ENCODE measurements around the gene TMEM97. TPM values are rescaled to one million over a fixed set of nuclear protein-coding genes. Genes with fewer than 3 reads are reported as not detected.
A peak's percentile ranks its signal among the peaks of the same experiment; 100 is the strongest.

TMEM97 gene
- total and polyA plus RNA-seq, 9 of the 15 experiments (the other 6 are each of a cell fraction or from before 2014, with no cell fraction given) = 34.6 to 121 (median 76.0) TPM

DNA sequence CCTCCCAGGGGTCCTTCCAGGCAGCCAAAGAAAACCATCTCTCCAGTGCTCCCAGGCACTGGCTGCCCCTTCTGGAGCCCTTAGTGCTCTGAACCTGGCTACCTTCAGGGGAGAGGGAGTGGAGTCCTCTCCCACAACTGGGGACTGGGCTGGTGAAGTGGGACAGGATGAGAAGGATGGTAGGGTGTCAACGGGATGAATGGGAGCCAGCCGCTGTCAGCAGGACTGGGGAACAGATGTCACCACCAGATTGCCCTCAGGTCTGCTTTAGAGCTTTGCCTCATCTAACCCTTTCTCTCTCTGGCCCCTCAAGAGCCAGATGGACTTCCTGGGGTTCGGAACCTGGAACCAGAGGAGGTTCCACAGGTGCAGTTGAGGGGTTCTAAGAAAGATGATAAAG lies 46.5 kb downstream of the TMEM97 start:
- CTCF ChIA-PET (ENCODE audit: low intra/inter-chr PET ratio) = no interaction called here
- no peak overlapping the region for H3K4me2 ChIP-seq (ENCODE audit: insufficient read depth, low read length)
- no peak for DNase-seq (ENCODE audit: extremely low read depth in 1 of 4, low spot score in 3 of 4)
- BruUV-seq (replicated peaks) = no TSS peak
- peaks cover 10 to 27% of the 10 kb centered on the region in 2 experiments for H3K4me1 ChIP-seq (replicated peaks in 1 of 2; ENCODE audit: control insufficient read depth in 2 of 2, insufficient read depth in 2 of 2, low read length in 2 of 2)
- no peak overlapping the region for H2AFZ ChIP-seq (ENCODE audit: low read depth, low read length)
- no peaks in the 10 kb centered on the region for H3K79me2 ChIP-seq (ENCODE audit: control insufficient read depth, insufficient read depth, low read length)
- POLR2A ChIA-PET = interaction anchor here (1.6 to 2.8 kb wide), 3 partner anchors 8 to 24 kb away, joined by 8 to 9 read pairs (median 8); partner anchors contain the start of gene POLDIP2
- no peak overlapping the region for H3K27ac ChIP-seq (ENCODE audit: extremely low read depth, low read depth, low read length)
- FAIRE-seq = no peak
- H3K9ac ChIP-seq (ENCODE audit: insufficient read depth in 1 of 2, low read depth in 2 of 2, low read length in 2 of 2) = peak overlapping the region in 1 of 2 experiments; percentile 13; a peak in 1 of 4 replicates
- in situ Hi-C loops (cut with MboI) = no loop called here
- peaks cover 36% of the 10 kb centered on the region for H3K36me3 ChIP-seq (ENCODE audit: control insufficient read depth, insufficient read depth, low read length)
- H3K9me1 ChIP-seq (ENCODE audit: control insufficient read depth, insufficient read depth, low read length) = peaks cover under 1% of the 10 kb centered on the region
- H3K4me3 ChIP-seq = no peak overlapping the region
- H3K9me3 ChIP-seq (replicated peaks; ENCODE audit: control insufficient read depth, insufficient read depth, low read depth, low read length) = no peaks in the 10 kb centered on the region
- H3K27me3 ChIP-seq (ENCODE audit: control insufficient read depth in 2 of 2, insufficient read depth in 2 of 2, low read length in 2 of 2) = no peaks in the 10 kb centered on the region
- 0 out of 2 replicates have a peak, but pooled peaks cover 6% of the 10 kb centered on the region for H4K20me1 ChIP-seq (replicated peaks; ENCODE audit: control insufficient read depth, insufficient read depth, low read length)
- intact Hi-C loops (cut with micrococcal nuclease) = no loop called here
- no peak for ATAC-seq
- WGBS (ENCODE audit: insufficient coverage, low coverage, missing lambda C conversion rate) = 46% methylated on average over 3 of the region's 3 CpGs
- TF ChIP-seq L3MBTL2 (IDR thresholded peaks at IDR 0.05) = no peak
- TF ChIP-seq ZNF217 (CRISPR knock-in tag; IDR thresholded peaks at IDR 0.05) = no peak
- TF ChIP-seq, protein P1, sequence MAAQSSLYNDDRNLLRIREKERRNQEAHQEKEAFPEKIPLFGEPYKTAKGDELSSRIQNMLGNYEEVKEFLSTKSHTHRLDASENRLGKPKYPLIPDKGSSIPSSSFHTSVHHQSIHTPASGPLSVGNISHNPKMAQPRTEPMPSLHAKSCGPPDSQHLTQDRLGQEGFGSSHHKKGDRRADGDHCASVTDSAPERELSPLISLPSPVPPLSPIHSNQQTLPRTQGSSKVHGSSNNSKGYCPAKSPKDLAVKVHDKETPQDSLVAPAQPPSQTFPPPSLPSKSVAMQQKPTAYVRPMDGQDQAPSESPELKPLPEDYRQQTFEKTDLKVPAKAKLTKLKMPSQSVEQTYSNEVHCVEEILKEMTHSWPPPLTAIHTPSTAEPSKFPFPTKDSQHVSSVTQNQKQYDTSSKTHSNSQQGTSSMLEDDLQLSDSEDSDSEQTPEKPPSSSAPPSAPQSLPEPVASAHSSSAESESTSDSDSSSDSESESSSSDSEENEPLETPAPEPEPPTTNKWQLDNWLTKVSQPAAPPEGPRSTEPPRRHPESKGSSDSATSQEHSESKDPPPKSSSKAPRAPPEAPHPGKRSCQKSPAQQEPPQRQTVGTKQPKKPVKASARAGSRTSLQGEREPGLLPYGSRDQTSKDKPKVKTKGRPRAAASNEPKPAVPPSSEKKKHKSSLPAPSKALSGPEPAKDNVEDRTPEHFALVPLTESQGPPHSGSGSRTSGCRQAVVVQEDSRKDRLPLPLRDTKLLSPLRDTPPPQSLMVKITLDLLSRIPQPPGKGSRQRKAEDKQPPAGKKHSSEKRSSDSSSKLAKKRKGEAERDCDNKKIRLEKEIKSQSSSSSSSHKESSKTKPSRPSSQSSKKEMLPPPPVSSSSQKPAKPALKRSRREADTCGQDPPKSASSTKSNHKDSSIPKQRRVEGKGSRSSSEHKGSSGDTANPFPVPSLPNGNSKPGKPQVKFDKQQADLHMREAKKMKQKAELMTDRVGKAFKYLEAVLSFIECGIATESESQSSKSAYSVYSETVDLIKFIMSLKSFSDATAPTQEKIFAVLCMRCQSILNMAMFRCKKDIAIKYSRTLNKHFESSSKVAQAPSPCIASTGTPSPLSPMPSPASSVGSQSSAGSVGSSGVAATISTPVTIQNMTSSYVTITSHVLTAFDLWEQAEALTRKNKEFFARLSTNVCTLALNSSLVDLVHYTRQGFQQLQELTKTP (IDR thresholded peaks at IDR 0.05; ENCODE audit: low read depth in 1 of 2, partially characterized antibody in 2 of 2) = no peak
- no peak for TF ChIP-seq NFYB (IDR thresholded peaks at IDR 0.05; ENCODE audit: extremely low read depth, insufficient read length)
- TF ChIP-seq, protein P2, sequence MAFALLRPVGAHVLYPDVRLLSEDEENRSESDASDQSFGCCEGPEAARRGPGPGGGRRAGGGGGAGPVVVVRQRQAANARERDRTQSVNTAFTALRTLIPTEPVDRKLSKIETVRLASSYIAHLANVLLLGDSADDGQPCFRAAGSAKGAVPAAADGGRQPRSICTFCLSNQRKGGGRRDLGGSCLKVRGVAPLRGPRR (CRISPR knock-in tag; IDR thresholded peaks at IDR 0.05) = no peak
- no peak for TF ChIP-seq ZBTB26 (CRISPR knock-in tag; IDR thresholded peaks at IDR 0.05)
- no peak for TF ChIP-seq CREB1 (IDR thresholded peaks at IDR 0.05)
- no peak for TF ChIP-seq CREB1 (CRISPR knock-in tag; IDR thresholded peaks at IDR 0.05)
- no peak for TF ChIP-seq ZFX (CRISPR knock-in tag; IDR thresholded peaks at IDR 0.05)
- no peak for TF ChIP-seq MXI1 (IDR thresholded peaks at IDR 0.05; ENCODE audit: low read depth, low read length)
- no peak for TF ChIP-seq MAZ (CRISPR knock-in tag; conservative IDR thresholded peaks at IDR 0.05 in 1 of 2, IDR thresholded peaks at IDR 0.05 in 1 of 2)
- TF ChIP-seq SMAD4 (CRISPR knock-in tag; conservative IDR thresholded peaks at IDR 0.05) = no peak
- TF ChIP-seq GABPB2 (CRISPR knock-in tag; conservative IDR thresholded peaks at IDR 0.05) = no peak
- no peak for TF ChIP-seq ZNF316 (IDR thresholded peaks at IDR 0.05)
- no peak for TF ChIP-seq PURB (CRISPR knock-in tag; IDR thresholded peaks at IDR 0.05; ENCODE audit: low read depth)
- no peak for TF ChIP-seq NFRKB (IDR thresholded peaks at IDR 0.05; ENCODE audit: low read depth)
- no peak for TF ChIP-seq E2F5 (CRISPR knock-in tag; IDR thresholded peaks at IDR 0.05)
- TF ChIP-seq U2AF1 (optimal IDR thresholded peaks at IDR 0.05; ENCODE audit: low read depth, low read length) = no peak

Data from K562 (cell line).